GM10847 (cell line): ENCODE measurements around the gene NOC4L.

Source experiments
- POLR2A ChIP-seq: IDR thresholded peaks from 2 replicates; pipeline ENCODE4 v1.6.1; 2011; ENCODE audit not compliant: insufficient read length; ENCODE audit errors: extremely low read depth

Gene NOC4L

DNA sequence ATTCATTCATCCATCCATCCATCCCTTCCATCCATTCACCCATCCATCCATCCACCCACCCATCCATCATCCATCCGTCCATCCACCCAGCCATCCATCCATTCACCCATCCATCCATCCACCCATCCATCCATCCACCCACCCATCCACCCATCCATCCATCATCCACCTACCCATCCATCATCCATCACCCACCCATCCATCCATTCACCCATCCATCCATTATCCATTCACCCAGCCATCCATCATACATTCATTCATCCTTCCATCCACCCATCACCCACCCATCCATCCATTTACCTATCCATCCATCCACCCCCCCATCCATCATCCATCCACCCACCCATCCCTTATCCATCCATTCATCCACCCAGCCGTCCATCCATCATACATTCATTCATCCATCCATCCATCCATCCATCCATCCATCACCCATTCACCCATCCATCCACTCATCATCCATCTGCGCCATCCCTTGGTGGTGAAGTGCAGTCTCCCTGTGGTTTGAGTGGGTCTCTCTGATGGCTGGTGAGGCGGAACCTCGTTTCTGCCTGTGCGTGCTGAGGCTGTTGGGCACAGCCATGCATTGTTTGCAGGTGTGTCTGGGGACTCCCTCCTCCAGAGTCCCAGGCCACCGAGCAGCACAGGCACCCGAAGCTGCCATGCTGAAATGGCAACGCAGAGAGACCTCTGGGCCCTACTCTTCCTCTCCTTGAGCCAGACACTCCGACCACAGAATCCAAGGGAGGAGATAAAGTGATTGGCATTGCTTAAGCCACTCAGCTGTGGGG is 22.7 kb downstream of the NOC4L start:
- TF ChIP-seq POLR2A, result no peak

- no peak for TF ChIP-seq POLR2A
Observed at GRCh38 chr12:132167611-132168310, 23.5 kb downstream of the NOC4L start.

DNA sequence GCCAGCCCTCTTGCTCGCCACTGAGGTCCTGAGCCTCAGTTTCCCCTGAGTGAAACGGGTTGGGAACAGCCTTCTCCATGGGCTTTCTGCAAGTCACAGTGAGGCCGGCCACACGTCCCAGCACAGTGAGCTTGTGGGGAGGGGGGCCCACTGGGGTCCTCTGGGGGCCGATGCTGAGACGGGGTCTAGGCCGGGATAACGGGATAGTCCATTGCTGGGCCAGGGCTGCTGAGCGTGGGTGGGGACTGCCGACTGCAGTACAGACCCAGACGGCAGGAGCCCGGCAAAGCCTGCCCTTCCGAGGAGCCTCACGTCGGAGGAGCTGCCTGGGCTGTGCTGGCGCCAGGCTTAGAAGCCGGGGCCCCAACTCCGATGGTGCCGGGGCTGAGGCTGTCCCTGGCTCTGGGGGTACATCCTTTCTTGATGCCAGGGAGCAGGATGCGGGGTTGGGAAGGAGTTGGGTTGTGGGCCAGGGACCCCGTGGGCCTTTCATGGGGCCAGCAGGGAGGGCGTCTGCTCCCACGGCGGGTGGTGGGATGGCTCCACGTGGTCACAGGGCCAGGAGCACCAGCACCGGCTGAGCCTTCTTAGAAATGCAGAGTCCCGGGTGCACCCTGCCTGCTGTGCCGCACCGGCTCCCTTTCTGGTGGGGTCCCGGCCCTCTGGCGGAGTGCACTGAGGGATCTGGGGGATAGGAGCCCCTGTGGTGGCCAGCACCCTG is 24.2 kb downstream of the NOC4L start:
- no peak for TF ChIP-seq POLR2A

DNA sequence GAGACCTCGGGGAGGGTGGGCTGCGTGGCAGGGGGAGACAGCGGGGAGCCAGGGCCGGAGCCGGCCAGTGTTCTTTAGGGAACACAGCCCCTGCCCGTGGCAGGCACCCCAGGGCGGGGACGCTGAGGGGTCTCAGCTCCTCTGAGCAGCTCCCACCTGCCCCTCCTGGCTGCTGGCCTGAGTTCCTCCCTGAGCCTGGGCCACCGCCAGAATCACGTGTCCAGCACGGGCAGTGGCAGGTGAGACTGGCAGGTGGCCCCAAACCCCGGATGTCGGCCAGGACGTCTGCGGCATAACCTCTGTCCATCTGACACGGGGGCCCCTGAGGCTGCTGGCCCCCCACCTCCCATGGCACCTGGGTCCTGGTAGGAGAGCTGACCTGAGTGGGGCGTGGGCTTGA is 25.1 kb downstream of the NOC4L start:
- TF ChIP-seq POLR2A, result no peak

DNA sequence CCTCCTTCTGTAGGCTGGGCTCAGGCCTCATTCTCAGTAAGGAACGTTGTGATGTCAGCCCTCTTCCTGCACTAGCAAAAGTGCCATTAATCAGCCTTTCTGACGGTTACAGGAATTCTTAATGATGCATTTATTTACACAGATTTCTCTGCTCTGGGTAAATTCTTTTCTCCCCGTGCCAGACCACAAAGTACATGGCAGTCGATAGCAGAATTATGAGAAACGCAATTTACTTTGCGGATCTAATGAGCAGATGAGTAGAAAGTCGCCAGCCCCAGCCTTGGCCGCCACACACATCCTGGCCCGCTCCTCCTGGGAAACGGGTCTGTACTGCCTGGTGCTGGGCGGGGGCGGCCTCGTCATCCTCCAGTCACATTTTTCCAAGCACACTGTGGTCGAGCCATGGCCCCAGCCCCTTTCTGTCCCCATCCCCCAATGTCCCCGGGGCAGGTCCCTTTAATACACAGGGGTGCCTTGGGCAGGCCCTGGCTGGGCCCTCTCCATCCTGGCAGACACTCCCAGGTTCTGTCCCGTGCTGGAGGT is 25.9 kb downstream of the NOC4L start:
- no peak for TF ChIP-seq POLR2A

DNA sequence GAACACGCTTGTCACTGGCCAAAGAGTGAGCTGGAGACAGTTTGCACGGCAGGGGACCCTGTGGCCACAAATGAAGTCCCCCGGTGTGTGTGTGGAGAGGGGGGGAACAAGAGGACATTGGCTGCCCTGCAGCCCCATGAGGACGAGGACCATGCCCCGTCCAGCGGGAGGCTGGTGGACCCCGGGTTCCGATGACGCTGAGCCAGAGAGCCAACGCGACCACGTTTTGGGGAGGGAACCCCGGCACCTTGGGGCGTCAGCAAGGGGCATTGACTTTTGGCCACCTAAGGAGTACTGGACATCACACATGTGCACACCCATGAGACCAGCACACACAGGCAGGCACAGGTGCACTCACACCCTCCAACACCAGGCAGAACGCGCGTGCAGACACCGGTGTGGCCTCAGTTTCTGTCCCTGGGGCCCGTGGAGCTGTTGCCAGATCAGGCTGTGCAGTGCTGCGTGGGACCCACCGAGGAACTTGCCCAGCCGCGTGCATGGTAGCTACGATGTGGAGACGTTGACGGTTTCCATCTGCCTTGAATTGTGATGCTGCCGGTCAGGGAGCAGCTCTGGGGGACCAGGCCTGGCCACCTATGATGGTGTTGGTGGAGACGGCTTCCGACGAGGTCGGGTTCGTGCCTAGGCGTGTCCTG is 26.5 kb downstream of the NOC4L start:
- TF ChIP-seq POLR2A, result no peak

- TF ChIP-seq POLR2A, result no peak
Observed at GRCh38 chr12:132171293-132171967, 27.2 kb downstream of the NOC4L start.

DNA sequence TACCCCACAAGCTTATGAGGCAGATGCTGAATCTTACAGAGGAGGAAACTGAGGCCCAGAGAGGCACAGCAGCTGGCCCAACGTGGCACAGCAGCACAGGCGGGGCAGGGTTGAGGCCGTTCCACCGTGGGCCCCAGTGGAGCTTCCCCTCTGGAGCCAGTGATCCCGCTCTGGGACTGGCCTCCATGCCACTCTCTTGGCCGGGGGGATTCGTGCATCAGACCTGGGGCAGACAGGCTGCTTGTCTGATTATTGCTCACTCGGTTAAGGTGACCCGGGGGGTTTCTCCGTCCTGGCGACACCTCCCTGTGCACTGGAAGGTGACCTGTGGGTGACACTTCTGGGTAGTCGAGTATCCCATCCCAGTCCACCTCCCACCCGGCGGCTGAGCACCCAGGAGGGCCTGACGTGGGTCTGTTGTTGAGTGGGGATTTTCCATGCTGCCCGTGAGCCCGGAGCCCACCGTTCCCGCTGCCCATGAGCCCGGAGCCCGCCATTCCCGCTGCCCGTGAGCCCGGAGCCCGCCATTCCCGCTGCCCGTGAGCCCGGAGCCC is 27.8 kb downstream of the NOC4L start:
- TF ChIP-seq POLR2A, result no peak

DNA sequence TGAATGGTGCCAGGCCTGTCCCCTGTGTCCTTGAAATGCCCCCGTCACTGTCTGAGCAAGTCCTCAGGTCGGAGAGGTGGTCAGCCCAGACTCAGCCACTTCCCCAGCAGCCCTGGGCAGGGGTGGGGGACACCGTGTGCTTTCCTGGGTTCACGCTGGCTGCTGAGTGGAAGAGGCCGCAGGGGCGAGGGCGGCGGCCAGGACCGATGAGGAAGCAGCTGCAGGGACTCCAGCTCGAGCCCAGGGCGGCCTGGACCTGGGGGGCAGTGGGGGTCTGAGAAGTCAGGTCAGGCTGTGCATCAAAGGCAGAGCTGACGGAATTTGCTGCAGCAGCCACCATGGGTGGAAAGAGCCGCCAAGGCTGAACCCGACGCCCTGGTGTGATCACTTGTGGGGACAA is 28.4 kb downstream of the NOC4L start:
- no peak for TF ChIP-seq POLR2A

DNA sequence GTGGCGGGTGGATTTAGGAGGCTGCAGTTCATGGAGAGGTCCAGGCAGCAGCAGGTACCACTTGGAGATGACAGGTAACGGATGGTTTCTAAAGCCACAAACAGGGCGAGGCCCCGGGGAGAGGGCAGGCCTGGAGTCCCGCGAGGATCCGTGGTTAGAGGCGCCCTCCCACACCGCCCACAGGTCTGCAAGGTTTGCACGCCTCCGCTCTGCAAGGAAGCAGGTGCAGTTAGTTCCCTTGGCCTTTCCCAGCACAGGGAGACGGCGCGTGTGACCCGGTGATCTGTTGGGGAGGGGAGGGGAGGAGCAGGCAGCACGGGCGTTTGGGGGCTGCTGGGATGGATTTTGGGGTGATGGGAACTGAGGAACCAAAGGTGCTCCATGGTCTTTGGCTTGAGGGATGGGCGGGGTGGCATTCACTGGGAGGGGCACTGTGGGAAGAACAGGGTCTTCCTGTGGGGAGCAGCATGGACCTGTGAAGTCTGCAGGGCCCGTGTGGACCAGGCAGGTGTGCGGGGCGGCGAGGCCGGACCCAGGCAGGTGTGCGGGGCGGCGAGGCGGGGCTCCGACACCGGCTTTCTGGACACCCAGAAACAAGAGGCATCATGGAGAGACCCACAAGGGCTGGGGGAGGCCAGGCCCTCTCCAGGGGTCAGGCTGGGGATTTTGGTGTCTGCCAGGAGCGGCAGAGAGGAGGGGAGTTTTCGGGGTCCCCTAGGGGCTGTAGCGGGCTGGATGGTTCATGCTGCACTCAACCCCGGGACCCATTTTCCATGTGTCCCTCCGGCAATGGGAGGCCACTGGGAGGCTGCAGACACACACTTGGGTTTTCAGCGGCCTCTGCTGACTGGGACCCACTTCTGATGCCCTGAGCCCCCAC is 29.1 kb downstream of the NOC4L start:
- no peak for TF ChIP-seq POLR2A

DNA sequence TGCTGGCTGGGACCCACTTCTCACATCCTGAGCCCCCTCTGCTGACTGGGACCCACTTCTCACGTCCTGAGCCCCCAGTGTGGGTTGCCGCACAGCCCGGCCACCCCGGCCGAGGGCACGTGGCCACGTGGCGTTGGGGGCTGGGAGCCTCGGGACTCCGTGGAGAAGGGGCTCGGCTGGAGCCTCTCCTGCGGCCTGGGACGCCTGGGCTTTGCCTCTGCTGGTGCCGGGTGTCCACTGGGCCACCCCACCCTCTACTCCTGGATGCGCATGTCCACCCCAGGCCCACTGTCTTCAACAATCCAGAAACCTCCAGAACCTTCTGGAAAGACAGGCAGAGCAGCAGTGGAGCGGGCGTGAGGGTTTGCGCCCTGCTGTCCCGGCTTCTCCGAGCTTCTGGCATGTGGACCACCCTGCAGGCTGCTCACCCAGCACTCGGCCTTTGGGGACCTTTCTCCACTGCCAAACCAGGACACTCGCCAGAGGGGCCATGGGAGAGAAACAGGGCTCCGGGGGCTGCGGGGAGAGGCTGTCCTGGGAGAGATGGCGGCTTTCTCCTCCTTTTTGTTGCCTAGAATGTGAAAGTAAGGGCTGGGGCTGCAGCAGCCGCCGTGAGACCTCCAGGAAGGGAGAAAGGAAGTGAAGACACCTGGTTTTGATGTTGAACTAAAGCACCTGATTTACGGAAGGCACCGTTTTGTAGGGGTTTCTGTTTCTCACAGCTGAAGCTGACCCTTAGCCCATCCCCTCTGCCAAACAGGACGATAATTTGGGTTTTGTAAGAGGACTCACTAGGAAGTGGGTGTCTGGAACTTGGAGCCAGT is 30.0 kb downstream of the NOC4L start:
- TF ChIP-seq POLR2A, result no peak

DNA sequence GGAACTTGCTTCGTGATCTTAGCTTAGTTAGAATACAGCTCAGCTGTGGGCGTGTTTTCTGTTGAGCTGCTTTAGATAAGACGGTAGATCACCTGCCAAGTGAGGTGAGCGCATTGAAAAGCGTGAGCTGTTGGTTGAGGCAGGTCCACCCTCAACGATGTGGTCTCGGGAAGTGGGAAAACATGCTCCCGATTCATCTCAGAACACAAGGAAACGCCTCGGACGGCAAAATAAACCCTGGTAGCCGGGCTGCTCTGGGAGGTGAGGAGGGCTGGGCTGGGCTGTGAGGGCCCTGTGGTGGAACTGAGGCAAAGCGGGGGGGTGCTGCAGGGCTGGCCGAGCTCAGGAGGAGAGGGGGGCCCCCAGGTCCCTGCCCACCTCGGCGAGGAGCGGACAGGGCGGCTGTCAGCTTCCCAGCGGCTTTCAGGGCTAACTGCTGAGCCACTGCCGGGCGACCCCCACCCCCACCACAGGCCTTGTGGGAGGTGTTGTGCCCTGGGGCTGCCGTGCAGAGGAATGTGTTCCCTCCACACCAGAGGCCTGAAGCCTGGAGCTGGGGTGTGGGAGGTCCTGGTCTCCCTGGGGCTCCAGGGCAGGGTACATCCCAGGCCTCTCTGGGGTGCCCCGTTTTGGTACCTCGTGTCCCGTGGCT is 30.7 kb downstream of the NOC4L start:
- TF ChIP-seq POLR2A, result no peak
